ENCODE results near the gene MCMBP. TPM values are rescaled to one million over a fixed set of nuclear protein-coding genes. Genes with fewer than 3 reads are reported as not detected.
A peak's percentile ranks its signal among the peaks of the same experiment; 100 is the strongest.
"Not testable (repeated sequence)": the region's sequence is repeated elsewhere in the genome, so short reads cannot be mapped to it uniquely, and the experiment has no call there.

Gene MCMBP
- 100 to 1,000 TPM; 120 to 134 TPM for total RNA-seq

GRCh38 chr10:119872610-119872859 lies at the start of gene MCMBP:
Gene MCMBP (minus strand): TSS chr10:119872843. CDS start chr10:119872584, 259 bp downstream.
- ATAC-seq = no peak
- no peaks in the 10 kb centered on the region for H3K36me3 Mint-ChIP-seq
- no peaks in the 10 kb centered on the region for H3K27me3 Mint-ChIP-seq
- peak within 1 kb of the TSS; percentile 90 for H3K4me3 Mint-ChIP-seq
- DNase-seq (ENCODE audit: low spot score) = no peak
- H3K27ac Mint-ChIP-seq = peak within 1 kb of the TSS; percentile 87 to 96
- peaks cover 29 to 31% of the 10 kb centered on the region in 2 donors for H3K4me1 Mint-ChIP-seq (ENCODE audit: low read depth in 2 of 2)
- H3K9me3 Mint-ChIP-seq = peaks cover 4% of the 10 kb centered on the region

- peak in 1 of 2 donors; percentile 55 for ATAC-seq
- H3K4me3 Mint-ChIP-seq = peak overlapping the region; percentile 8
Measured at GRCh38 chr10:119919826-119920225, 47.2 kb upstream of the MCMBP start.

GRCh38 chr10:119919271-119919670 lies 46.6 kb upstream of the MCMBP start:
- Mint-ChIP-seq H3K27ac (peak overlapping the region; percentile 72 to 87), H3K9me3 (no peaks in the 10 kb centered on the region), H3K4me1 (ENCODE audit: low read depth in 2 of 2) (peaks cover 16 to 17% of the 10 kb centered on the region in 2 donors), H3K4me3 (no peak overlapping the region), H3K27me3 (no peaks in the 10 kb centered on the region), H3K36me3 (peaks cover 31% of the 10 kb centered on the region)
- ATAC-seq = no peak
- DNase-seq (ENCODE audit: low spot score) = no peak

More at GRCh38 chr10:119919826-119920225, 47.2 kb upstream of the MCMBP start:
- H3K4me1 Mint-ChIP-seq (ENCODE audit: low read depth in 2 of 2) = peaks cover 16 to 17% of the 10 kb centered on the region in 2 donors
- H3K9me3 Mint-ChIP-seq = no peaks in the 10 kb centered on the region
- H3K27me3 Mint-ChIP-seq = no peaks in the 10 kb centered on the region
- DNase-seq (ENCODE audit: low spot score) = no peak
- H3K36me3 Mint-ChIP-seq = peaks cover 31% of the 10 kb centered on the region
- peak overlapping the region; percentile 72 to 87 for H3K27ac Mint-ChIP-seq

GRCh38 chr10:119917777-119918176 lies 45.1 kb upstream of the MCMBP start:
- DNase-seq (ENCODE audit: low spot score) (no peak), ATAC-seq (no peak)
- no peak overlapping the region for H3K4me3 Mint-ChIP-seq
- H3K27me3 Mint-ChIP-seq = no peaks in the 10 kb centered on the region
- no peak overlapping the region for H3K27ac Mint-ChIP-seq
- H3K4me1 Mint-ChIP-seq (ENCODE audit: low read depth in 2 of 2) = peaks cover 21 to 22% of the 10 kb centered on the region in 2 donors
- H3K9me3 Mint-ChIP-seq = no peaks in the 10 kb centered on the region
- H3K36me3 Mint-ChIP-seq = peaks cover 31% of the 10 kb centered on the region

GRCh38 chr10:119910689-119911088 lies 38.0 kb upstream of the MCMBP start:
- Mint-ChIP-seq H3K27ac (no peak overlapping the region), H3K9me3 (no peaks in the 10 kb centered on the region), H3K4me1 (ENCODE audit: low read depth in 2 of 2) (peaks cover 6% of the 10 kb centered on the region in 2 donors), H3K4me3 (no peak overlapping the region), H3K36me3 (peaks cover under 1% of the 10 kb centered on the region), H3K27me3 (no peaks in the 10 kb centered on the region)
- no peak for ATAC-seq
- no peak for DNase-seq (ENCODE audit: low spot score)

- ATAC-seq = no peak
- no peak for DNase-seq (ENCODE audit: low spot score)
- H3K4me3 Mint-ChIP-seq = no peak overlapping the region
- H3K36me3 Mint-ChIP-seq = peaks cover 8% of the 10 kb centered on the region
- H3K27me3 Mint-ChIP-seq = no peaks in the 10 kb centered on the region
- H3K4me1 Mint-ChIP-seq (ENCODE audit: low read depth in 2 of 2) = peaks cover 4 to 6% of the 10 kb centered on the region in 2 donors
- no peak overlapping the region for H3K27ac Mint-ChIP-seq
- H3K9me3 Mint-ChIP-seq = no peaks in the 10 kb centered on the region
Measured at GRCh38 chr10:119908166-119908565, 35.5 kb upstream of the MCMBP start.

- not testable (repeated sequence) for H3K4me1 Mint-ChIP-seq (ENCODE audit: low read depth in 2 of 2); H3K27ac Mint-ChIP-seq; H3K9me3 Mint-ChIP-seq; H3K27me3 Mint-ChIP-seq; DNase-seq (ENCODE audit: low spot score); ATAC-seq; H3K4me3 Mint-ChIP-seq
- peaks cover 12% of the 10 kb centered on the region for H3K36me3 Mint-ChIP-seq
Measured at GRCh38 chr10:119907695-119908094, 35.1 kb upstream of the MCMBP start.

- H3K9me3 Mint-ChIP-seq = no peaks in the 10 kb centered on the region
- no peak for ATAC-seq
- no peak overlapping the region for H3K27ac Mint-ChIP-seq
- peaks cover under 1 to 2% of the 10 kb centered on the region in 2 donors for H3K4me1 Mint-ChIP-seq (ENCODE audit: low read depth in 2 of 2)
- H3K36me3 Mint-ChIP-seq = peaks cover 14% of the 10 kb centered on the region
- H3K4me3 Mint-ChIP-seq = no peak overlapping the region
- H3K27me3 Mint-ChIP-seq = no peaks in the 10 kb centered on the region
- no peak for DNase-seq (ENCODE audit: low spot score)
Measured at GRCh38 chr10:119903946-119904666, 31.5 kb upstream of the MCMBP start.

GRCh38 chr10:119898577-119898976 lies 25.9 kb upstream of the MCMBP start:
- DNase-seq (ENCODE audit: low spot score) = no peak
- ATAC-seq = no peak
- H3K4me3 Mint-ChIP-seq = no peak overlapping the region
- no peaks in the 10 kb centered on the region for H3K27me3 Mint-ChIP-seq
- peak overlapping the region in 1 of 2 donors; percentile 65 for H3K27ac Mint-ChIP-seq
- peaks cover 38 to 50% of the 10 kb centered on the region in 2 donors for H3K4me1 Mint-ChIP-seq (ENCODE audit: low read depth in 2 of 2)
- peaks cover 16% of the 10 kb centered on the region for H3K36me3 Mint-ChIP-seq
- no peaks in the 10 kb centered on the region for H3K9me3 Mint-ChIP-seq

GRCh38 chr10:119896937-119897770 lies 24.5 kb upstream of the MCMBP start:
- Mint-ChIP-seq H3K27me3 (no peaks in the 10 kb centered on the region), H3K27ac (peak overlapping the region; percentile 64 to 67), H3K36me3 (peaks cover 13% of the 10 kb centered on the region), H3K4me3 (no peak overlapping the region), H3K9me3 (no peaks in the 10 kb centered on the region), H3K4me1 (ENCODE audit: low read depth in 2 of 2) (peaks cover 42 to 54% of the 10 kb centered on the region in 2 donors)
- no peak for ATAC-seq
- no peak for DNase-seq (ENCODE audit: low spot score)

GRCh38 chr10:119896061-119896655 lies 23.5 kb upstream of the MCMBP start:
- peaks cover 14% of the 10 kb centered on the region for H3K36me3 Mint-ChIP-seq
- peak overlapping the region; percentile 15 for H3K4me3 Mint-ChIP-seq
- no peak for ATAC-seq
- no peak for DNase-seq (ENCODE audit: low spot score)
- H3K27ac Mint-ChIP-seq = peak overlapping the region; percentile 64 to 67
- H3K9me3 Mint-ChIP-seq = no peaks in the 10 kb centered on the region
- peaks cover 44 to 56% of the 10 kb centered on the region in 2 donors for H3K4me1 Mint-ChIP-seq (ENCODE audit: low read depth in 2 of 2)
- H3K27me3 Mint-ChIP-seq = no peaks in the 10 kb centered on the region

- ATAC-seq = no peak
- peaks cover 13% of the 10 kb centered on the region for H3K36me3 Mint-ChIP-seq
- H3K4me3 Mint-ChIP-seq = peak overlapping the region; percentile 96
- H3K4me1 Mint-ChIP-seq (ENCODE audit: low read depth in 2 of 2) = peaks cover 42 to 52% of the 10 kb centered on the region in 2 donors
- H3K27me3 Mint-ChIP-seq = no peaks in the 10 kb centered on the region
- H3K27ac Mint-ChIP-seq = peak overlapping the region; percentile 91 to 93
- DNase-seq (ENCODE audit: low spot score) = no peak
- no peaks in the 10 kb centered on the region for H3K9me3 Mint-ChIP-seq
Measured at GRCh38 chr10:119893845-119894427, 21.3 kb upstream of the MCMBP start.

GRCh38 chr10:119893074-119893473 lies 20.4 kb upstream of the MCMBP start:
- Mint-ChIP-seq H3K4me3 (peak overlapping the region; percentile 96), H3K4me1 (ENCODE audit: low read depth in 2 of 2) (peaks cover 41 to 44% of the 10 kb centered on the region in 2 donors), H3K36me3 (peaks cover 5% of the 10 kb centered on the region), H3K9me3 (no peaks in the 10 kb centered on the region), H3K27me3 (peaks cover 0 to 2% of the 10 kb centered on the region in 2 donors), H3K27ac (peak overlapping the region; percentile 91 to 93)
- ATAC-seq (no peak), DNase-seq (ENCODE audit: low spot score) (no peak)

Data from natural killer cell treated with Interleukin-12 subunit alpha and Interleukin-12 subunit beta and Interleukin-15 and Interleukin-18, amount 100 ng/mL, for 72 hours (primary cell).